Activated T-helper 9 cell treated with anti-CD3 and anti-CD28 coated beads, Interleukin-2, amount 50 U/mL, for 16 hours (primary cell): Measurements from ENCODE around the gene TMEM97.

Source experiments
- DNase-seq: peaks from one replicate; pipeline ENCODE4 v3.0.0-alpha.2; 2020; ENCODE audit warnings: low read depth

The TMEM97 gene

DNA sequence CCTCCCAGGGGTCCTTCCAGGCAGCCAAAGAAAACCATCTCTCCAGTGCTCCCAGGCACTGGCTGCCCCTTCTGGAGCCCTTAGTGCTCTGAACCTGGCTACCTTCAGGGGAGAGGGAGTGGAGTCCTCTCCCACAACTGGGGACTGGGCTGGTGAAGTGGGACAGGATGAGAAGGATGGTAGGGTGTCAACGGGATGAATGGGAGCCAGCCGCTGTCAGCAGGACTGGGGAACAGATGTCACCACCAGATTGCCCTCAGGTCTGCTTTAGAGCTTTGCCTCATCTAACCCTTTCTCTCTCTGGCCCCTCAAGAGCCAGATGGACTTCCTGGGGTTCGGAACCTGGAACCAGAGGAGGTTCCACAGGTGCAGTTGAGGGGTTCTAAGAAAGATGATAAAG, 46.5 kb downstream of the TMEM97 start:
- DNase-seq: no peak

GRCh38 chr17:28366605-28367004, 47.6 kb downstream of the TMEM97 start:
- DNase-seq: no peak

DNA sequence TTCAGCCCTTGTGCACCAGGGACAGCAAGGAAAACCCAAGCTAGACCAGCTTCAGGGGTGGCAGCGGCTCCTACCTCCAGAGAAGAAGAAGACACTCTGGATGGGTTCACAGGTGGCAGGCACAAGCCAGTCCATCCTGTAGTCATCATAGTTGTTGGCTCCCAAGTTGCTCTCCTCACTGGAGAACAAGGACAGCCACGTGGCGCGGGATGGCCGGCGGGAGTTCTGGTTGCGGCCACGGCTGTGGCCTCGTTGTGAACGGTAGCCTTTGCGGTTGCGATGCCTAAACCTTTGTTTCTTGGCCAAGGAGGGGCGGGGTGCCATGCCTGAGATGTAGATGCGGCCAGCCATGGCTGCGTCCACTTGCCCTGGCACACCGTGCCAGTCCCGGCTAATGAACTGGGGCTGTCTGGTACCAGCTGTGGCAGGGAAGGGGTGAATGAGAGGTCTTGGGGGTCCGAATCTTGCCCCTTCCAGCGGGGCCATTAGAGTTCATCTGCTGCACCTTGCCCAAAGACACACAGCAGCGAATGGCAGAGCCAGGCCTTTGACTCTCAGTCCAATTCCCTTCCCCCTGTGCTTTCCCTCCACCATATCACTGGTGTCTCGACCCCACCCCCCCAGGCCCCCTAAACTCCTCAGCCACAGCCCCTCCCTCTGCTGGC, 48.8 kb downstream of the TMEM97 start:
- no peak for DNase-seq

DNA sequence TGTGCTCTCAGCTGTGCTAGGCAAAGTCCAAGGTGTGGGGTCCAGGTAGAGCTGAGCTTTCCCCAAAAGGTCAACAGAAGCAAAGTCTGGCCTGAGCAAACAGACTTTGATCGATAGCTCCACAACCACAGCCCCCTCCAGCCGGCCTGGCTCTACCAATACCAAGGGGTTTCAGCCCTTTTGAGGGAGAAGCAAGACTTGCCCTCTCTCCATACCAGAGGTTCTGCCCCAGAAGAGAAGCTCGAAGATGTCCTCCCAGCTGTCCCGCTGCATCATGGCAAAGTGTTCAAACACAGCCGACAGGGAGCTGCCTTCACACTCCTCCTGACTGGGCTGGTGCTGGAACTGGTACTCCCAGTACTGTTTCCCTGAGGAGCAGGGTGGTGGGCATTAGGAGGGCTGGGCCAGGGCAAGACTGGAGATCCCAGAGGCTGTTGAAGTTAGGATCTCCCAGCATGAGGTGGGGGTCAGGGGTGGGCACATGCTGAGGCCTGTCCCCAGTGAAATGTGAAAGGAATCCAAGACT, 49.4 kb downstream of the TMEM97 start:
- no peak for DNase-seq

DNA sequence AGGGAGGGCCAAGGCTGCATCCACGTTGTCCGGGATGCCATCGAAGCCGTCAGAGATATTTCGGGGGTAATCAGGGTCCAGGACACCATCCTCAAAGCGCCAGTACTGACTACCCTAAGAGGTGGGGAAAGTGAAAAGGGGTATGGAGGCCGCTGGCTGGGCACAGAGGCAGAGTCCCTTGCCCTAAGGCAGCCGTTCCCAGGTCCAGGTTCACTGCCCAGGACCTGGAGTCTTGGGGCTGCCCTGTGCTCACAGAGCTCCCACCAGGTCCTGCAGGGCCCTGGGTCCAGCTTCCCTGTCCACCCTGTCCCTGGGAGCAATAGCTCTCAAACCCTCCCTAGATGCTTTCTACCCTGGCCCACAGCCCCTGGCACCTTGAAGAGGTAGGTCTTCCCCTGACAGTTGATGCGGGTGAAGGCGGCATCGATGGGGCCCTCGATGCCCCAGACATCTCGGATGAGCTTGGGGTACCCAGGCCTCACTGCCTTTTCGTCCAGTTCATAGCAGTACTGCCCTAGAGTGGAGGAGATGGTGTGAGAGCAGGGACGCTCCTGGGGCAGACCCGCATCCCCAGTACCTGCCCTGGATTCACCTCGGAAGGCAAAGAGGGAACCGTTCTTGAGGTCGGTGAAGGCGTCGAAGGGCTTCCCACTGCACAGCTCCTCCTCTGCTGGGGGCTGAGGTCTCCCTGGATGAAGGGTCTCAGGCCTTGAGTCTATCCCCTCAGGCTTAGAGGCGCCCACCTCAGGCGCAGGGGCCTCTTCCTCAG, 50.1 kb downstream of the TMEM97 start:
- DNase-seq: no peak

- DNase-seq: no peak
Measured at GRCh38 chr17:28369684-28370034, 50.7 kb downstream of the TMEM97 start.

DNA sequence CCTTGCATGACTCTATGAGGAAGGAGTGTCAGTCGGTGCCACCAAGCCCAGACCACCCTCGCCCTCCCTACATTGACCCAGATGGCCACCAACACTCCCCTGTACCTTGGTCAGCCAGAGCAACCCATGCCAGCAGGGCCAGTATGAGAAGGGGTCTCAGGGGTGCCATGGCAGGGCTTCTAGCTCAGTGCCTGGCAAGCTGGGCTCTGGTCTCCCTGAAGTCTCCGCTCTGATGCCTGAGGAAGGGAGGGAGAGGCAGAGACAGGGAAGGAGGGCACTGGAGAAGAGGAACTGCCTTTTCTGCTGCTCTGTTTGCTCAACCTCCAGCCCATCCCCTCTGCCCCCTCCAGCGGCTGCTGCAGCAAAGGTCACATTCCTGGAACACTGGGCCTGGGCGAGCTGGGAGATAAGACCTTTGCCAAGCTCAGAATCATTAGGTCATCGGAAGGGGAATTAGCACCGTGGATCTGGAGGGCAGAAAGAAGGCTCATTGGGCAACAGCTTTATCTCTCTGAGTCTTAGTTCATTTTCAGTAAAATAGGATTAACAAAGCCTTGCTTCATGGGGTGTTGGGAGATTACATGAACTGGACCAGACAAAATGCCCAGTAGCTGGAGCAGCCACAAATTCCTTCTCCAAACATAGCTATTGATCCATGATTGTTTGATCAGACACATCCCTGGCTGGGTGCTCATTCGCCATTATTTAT, 51.2 kb downstream of the TMEM97 start, which contains the start of gene VTN:
Gene VTN, minus strand, starts transcription at position 273 of the 709 bp plus-strand sequence. Its CDS starts 104 bp downstream, at position 169.
- DNase-seq: no peak

GRCh38 chr17:28370744-28371103, 51.7 kb downstream of the TMEM97 start:
- no peak for DNase-seq

- peak; percentile 76 for DNase-seq
Measured at GRCh38 chr17:28371245-28372202, 52.5 kb downstream of the TMEM97 start, which contains the start of gene SARM1. Gene SARM1, plus strand, starts transcription at chr17:28371694. Its CDS starts 339 bp downstream, at chr17:28372033.

- no peak for DNase-seq
Measured at GRCh38 chr17:28372203-28372944, 53.4 kb downstream of the TMEM97 start.

DNA sequence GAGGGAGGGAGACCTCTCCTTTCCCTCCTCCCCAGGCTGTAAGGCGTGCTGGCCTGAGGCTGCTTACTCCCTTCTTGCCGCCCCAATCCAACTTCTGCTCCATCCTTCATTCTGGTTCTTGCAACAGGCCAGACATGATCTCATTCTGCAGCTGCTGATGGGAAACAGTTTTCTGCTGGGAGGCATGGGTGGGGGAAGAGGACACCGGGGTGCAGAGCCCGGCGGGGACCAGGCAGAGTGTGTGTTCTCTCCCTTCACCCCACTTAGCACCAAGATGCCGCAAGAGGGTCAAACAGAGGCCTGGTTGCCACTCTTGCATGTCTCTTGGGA, 53.9 kb downstream of the TMEM97 start:
- no peak for DNase-seq
